Stomach (tissue), 4 donors: ENCODE measurements around the gene COL23A1.

Source experiments
- POLR2AphosphoS5 ChIP-seq, 3 donors: sonication (generic); formaldehyde crosslinking; IDR thresholded peaks; one replicate each; pipeline ENCODE4 v1.6.1; 2016; ENCODE audit warnings: antibody characterized with exemption in 3 of 3
- TF ChIP-seq, protein P1 (sequence below), 7 experiments: fragments of 450-650 bp in 4 of 7; fragments of 200-600 bp in 3 of 7; sonication (generic) in 3 of 7; IDR thresholded peaks; one replicate each; pipeline ENCODE4 v1.5.1; 2016 to 2019; ENCODE audit warnings: antibody characterized with exemption in 7 of 7, control low read depth in 2 of 7, mild to moderate bottlenecking in 1 of 7

DNA sequence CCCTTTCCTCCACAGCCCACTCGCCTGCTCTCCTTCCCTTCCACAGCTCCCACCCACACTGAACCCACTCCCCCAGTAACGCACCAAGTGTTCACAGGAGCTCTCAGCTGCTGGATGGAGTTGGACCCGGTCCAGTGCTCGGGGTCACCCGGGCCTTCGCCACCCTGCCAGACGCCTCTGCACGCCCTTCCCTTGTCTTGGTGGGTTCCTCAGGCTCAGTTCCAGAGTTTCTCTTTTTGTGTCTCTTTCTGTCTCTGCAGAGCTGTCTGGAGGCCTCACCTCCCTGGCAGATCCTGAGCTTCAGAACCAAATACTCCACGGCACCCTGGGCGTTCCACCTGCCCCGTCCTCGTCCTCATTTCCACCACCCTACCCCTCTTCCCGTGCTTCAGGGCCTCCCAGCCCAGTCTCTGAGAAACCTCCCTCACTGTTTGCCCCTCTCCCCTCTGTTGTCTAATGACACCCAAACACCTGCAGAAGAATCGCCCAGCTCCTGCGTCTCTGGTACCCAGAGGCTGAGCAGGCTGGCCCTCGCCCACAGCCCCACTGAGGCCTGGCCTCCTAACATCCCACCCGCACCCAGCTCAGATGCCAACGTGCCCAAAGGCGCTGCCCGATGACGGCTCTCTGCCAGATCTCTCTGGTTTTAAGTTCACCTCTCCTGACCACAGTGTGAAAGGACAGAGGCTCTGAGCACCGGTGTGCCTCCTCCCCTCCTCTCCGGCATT, 74.3 kb downstream of the COL23A1 start:
- no peak for TF ChIP-seq POLR2AphosphoS5 (IDR thresholded peaks at IDR 0.05)
- TF ChIP-seq, protein P1, sequence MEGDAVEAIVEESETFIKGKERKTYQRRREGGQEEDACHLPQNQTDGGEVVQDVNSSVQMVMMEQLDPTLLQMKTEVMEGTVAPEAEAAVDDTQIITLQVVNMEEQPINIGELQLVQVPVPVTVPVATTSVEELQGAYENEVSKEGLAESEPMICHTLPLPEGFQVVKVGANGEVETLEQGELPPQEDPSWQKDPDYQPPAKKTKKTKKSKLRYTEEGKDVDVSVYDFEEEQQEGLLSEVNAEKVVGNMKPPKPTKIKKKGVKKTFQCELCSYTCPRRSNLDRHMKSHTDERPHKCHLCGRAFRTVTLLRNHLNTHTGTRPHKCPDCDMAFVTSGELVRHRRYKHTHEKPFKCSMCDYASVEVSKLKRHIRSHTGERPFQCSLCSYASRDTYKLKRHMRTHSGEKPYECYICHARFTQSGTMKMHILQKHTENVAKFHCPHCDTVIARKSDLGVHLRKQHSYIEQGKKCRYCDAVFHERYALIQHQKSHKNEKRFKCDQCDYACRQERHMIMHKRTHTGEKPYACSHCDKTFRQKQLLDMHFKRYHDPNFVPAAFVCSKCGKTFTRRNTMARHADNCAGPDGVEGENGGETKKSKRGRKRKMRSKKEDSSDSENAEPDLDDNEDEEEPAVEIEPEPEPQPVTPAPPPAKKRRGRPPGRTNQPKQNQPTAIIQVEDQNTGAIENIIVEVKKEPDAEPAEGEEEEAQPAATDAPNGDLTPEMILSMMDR (IDR thresholded peaks at IDR 0.05), result no peak
